ENCODE data around the gene TANGO2.

TANGO2 gene

DNA sequence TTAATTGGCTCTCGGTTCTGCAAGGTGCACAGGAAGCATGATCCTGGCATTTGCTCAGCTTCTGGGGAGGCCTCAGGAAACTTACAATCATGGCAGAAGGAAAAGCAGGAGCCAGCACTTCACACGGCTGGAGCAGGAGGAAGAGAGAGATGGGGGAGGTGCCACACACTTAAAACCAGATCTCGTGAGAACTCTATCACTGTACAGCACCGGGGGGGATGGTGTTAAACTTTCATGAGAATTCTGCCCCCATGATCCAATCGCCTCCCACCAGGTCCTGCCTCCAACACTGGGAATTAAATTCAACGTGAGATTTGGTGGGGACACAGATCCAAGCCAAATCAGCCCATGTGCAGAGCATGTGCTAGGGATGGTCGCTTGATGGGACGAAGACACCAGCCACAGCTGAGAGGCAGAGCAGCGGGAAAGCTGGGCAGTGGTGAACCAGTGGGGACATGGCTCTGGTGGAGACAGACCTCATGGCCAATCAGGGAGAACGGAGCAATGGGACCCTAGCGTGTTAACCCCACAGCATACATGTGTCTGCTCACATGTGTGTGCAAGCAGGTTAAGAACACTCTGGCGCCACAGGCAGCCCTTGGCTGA, 6.2 kb downstream of the TANGO2 start:
- no peak for DNase-seq (ENCODE audit: low spot score)

DNA sequence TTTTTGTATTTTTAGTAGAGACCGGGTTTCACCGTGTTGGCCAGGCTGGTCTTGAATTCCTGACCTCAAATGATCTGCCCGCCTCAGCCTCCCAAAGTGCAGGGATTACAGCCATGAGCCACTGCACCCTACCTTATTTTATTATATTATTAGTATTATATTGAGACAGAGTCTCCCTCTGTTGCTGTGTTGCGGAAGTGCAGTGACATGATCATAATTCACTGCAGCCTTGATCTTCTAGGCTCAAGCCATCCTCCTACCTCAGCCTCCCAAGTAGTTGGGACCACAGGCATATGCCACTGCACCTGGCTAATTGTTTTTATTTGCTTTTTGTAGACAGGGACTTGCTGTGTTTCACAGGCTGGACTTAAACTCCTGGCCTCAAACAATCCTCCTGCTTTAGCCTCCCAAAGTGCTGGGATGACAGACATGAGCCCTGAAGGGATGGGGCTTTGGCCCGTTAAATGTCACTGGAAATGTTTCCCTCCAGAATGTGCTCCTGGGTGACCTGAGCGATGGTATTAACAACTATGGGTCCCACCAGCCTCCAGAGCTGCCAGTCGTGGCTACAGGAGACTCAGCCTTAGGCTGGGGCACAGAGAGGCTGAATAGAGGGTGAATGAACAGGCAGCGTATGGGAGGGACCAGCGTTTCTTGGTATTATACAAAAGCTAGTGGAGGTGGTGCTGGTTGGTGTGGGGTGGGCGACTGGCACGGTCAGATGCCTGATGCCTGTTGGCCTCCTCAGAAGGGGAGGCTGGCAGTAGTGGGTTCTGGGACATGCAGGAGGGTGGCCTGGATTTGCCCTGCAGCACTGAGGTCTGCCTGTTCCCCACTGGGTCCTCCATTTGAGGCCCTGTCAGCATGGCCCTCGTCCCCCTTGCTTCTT, 7.3 kb downstream of the TANGO2 start:
- no peak for DNase-seq (ENCODE audit: low spot score)

DNA sequence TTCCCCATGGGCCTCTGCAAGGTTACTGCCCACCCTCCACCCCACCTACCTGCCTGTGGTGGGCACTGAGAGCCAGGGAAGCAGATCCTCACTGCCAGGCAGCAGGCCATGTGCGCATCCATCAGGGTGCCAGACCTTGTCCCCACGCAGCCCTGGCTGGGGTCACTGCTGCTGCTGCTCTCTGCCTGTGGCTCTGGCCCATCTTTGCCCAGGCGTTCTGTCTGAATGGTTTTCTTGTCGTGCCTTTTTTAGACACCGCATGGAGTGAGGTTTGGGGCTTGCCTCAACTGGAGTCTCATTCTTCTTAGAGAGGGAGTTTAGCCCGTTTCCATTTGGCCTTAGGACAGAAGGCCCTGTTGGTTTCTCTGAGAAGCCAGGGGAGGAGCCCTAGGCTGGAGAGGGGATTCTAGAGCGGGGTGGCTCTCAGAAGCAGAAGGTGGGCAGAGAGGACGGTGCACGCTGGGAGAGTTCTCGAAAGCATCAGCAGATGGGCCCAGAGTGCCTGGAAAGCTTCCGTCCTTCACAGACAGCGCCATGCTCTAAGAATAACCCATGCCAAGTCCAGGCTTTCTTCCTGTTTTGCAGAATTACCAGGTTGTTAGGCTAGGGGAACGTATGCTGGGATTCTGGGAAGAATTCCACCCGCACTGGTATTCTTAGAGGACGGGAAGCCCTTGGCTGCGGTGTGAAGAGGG, 8.1 kb downstream of the TANGO2 start:
- DNase-seq (ENCODE audit: low spot score) = no peak

DNA sequence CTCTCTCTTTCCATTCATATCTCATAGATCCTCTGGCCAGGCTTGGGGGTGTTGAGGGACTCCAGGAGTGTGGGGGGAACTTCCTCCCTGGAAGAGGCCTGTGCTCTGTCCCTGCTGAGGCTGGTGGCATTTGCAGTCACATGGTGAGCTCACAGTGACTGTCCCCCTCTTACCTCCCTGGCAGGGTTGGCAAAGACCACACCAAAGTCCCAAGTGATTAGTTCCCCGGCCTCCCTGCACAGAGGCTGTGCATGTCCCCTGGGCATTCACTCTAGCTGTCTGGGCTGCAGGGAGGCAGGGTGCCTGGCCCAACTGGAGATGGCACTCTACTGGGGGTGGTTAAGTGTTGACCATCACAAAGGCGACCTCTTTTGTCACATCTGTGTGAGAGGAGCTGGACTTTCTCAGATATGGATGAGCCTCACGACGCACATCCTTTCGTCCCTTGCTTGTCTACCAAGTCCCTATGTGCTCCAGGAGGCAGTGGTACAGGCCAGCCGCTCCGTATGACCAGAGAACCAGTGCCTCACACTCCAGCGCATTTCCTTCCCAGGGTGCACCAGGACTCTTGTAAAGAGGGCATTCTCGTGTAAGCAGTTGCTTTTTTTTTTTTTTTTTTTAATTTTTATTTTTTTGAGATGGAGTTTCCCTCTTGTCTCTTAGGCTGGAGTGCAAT, 8.8 kb downstream of the TANGO2 start:
- DNase-seq (ENCODE audit: low spot score) = no peak

DNA sequence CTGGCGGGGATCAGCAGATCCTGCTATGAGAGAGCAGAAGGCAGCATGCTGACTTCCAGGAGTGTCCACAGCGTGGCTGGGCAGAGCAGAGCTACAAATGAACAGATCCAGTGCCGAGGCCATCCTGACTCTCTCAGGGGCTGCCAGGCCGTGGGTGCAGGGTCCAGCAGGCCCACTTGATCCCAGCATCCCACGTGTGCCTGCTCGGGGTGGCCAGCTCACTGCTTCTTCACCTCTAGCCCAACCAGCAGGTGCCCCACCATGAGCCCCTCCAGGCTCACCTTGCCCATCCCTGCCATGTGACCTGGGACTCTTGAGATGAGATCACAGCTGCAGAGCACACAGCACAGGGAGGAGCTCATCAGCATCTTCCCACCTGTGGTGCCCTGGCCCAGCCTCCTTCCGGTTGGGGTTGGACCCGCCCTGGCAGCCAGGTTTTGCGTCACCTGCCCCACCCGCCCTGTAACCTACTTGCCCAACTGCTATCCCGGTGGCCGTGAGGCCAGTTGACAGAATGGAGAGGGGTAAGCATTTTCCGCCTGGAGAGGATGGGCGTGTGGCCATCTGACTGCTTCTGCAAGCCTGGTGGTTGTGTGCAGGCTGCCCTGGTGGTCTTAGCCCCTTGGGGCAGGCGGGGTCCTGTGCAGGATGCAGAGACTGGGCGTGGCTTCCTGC, 11.0 kb downstream of the TANGO2 start:
- no peak for DNase-seq (ENCODE audit: low spot score)

DNA sequence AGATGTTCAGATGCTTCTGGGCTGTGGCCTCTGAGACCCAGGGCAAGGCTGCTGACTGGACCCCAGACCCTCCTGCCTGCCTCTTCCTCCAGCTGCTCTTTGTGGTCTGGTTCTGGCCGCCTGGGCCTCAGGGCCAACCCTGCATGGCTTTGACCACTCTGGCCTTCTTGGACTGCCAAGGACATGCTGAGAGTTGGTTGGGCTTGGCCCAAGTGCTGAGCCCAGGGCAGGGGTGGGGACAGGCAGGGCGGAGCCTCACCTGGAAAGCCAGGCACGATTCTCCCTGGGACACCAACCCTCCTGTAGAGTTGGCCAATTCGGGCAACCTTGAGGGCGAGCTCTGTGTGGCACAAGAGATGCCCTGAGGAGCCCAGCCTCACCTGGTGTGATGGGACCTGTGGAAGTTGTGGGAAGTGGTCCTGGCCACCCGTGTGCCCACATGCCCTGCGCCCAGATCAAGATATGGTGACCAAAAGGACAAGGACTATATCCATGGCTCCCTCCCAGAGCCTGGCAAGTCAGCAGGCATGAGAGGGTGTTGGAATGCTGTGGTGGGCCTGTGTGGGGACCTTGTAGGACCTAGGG, 11.6 kb downstream of the TANGO2 start:
- DNase-seq (ENCODE audit: low spot score) = no peak

DNA sequence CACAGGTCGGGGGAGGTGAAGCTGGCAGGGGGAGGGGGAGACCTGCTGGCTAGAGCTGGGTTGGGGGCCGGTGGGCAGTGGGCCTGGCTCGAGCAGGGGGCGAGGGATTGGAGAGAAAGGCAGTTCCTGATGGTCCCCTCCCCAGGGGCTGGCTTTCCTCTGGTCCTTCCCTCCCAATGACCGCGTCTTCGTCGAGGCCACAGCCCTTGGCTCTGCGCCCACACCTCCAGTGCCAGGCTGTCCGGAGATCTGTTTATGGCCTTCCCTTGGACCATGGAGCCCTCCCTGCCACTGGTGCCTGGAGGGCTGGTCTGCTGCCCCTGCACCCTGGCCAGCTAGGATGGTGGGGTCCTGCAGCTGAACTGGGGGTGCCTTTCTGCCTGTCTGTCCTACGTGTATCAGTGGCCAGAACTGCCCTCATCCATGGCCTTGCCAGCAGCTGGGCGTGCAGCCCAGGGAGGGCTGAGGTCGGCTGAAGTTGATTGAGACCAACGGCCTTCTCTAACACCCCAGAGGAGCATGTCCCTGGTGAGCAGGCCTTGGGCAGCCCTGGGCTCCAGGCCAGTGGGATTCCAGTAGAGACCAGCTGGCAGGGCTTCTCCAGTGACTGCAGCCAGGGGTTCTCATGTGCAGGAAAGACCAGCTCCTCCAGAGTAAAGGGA, 12.3 kb downstream of the TANGO2 start:
- no peak for DNase-seq (ENCODE audit: low spot score)

DNA sequence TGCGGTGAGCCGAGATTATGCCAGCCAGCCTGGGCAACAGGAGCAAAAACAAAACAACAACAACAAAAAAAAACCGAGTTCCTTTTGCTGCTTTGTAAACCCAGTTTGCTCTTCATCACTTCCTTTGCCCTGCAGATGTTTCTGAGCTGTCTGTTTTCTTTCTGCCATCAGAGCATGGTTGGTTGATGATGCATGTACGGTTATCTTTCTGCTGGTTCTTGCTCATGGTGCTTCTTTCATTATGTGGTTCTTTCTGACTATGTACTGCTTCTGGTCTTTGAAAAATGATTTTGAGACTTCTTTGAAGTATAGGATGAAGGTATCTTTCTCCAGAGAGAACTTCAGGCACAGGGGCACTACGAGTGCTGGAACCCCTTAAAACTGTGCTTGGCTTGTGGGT, 13.2 kb downstream of the TANGO2 start:
- DNase-seq (ENCODE audit: low spot score) = no peak

DNA sequence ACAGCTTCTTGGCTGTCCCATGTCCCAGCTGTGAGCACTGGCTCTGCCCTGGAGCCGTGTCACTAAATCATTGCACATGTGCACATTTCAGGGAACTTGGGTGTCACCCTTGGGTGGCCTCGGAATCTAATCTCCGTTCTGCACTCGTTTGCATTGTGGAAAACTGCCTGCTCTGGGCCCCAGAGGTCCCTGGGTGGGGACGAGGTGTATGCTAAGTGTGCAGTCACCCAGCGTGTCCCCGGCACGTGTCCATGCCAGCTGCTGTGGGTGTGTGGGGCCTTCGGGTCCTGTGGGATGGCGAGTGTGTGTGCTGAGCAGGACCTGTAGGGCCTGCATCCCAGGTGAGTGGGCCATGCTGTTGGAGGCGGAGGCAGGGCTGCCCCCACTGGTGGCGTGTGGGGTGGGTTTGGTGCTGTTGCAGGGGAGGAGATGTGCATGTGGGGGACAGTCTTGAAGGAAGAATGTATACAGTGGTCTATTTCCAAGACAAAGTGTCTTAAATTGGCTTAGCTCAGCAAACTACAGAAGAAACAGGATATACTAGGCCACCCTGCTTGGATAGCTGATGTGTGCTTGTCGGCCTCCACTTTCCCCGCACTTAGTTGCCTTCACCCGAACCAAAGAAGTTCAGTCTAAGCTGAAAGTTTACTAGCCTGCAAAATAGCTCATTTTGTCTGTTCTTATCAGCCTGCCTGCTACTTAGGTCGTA, 14.6 kb downstream of the TANGO2 start:
- no peak for DNase-seq (ENCODE audit: low spot score)

DNA sequence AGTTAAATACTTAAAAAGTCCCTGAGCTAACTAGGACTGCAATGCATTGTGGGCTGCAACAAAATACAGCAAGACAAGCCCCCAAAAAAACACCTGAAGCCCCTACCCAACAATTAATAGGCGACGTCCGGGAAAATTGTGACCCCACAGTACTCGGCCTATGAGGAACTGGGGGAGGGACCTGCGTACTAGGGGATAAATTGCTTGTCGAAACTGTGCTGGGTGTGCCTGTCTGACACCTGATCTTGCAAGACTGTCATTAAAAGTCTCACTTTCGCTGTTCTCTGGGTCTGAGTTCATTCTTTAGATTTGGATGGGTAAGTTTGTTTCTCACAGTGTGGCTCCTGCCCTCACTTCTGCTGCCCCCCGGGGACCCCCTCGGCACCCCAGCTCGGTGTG, 15.2 kb downstream of the TANGO2 start:
- no peak for DNase-seq (ENCODE audit: low spot score)

DNA sequence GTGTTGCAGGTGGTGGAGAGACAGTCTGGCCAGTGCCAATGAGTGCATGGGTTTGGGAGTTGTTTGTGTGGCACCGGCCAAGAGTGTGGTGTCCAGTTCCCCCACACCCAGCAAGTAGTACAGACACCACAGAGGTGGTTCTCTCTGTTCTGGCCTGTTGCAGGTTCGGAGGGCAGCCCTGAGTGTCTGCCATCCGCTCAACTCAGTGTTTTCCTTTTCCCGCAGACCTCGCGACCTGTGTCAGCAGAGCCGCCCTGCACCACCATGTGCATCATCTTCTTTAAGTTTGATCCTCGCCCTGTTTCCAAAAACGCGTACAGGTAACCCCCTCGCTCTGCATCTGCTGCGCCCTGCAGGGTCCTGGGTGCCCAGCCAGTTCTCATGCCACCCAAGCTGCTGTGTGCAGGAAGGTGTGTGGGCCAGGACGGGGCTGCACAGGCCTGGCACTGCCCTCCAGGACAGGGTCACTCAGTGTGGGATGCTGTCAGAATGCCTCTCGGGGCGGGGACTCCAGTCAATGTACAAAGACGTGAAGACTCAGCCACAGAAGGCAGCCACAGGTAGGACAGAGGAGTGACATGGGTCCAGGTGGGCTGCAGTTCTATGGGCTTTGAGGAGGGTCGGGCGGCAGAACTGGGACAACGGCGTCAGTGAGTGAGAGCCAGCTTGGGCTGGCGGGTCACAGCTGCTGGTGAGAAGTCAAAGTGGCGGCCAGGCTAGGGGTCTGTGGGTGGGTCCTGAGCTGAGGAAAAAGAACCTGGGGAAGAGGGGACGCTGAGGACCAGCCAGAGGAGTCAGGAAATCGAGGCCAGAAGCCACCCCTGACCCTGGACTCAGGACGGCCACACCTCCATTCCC, 15.9 kb downstream of the TANGO2 start:
- DNase-seq (ENCODE audit: low spot score) = no peak

DNA sequence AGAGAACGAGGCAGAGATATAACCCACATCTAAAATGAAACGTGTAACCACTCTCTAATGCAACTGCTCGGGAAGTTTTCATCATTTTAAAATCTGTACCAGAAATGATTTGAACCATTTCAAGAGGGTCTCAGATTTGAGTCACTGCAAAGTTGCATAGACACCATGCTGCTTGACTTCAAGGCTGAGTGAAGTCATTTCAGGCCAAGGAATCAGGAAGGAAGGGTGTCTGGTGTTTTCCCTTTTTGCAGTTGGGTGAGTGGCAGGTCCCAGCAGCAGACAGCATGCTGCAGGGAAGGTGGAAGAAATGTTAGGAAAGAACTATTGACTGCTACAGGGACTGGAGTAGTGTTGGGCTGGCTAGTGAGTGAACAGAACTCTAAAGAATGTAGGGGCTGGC, 16.5 kb downstream of the TANGO2 start:
- no peak for DNase-seq (ENCODE audit: low spot score)

DNA sequence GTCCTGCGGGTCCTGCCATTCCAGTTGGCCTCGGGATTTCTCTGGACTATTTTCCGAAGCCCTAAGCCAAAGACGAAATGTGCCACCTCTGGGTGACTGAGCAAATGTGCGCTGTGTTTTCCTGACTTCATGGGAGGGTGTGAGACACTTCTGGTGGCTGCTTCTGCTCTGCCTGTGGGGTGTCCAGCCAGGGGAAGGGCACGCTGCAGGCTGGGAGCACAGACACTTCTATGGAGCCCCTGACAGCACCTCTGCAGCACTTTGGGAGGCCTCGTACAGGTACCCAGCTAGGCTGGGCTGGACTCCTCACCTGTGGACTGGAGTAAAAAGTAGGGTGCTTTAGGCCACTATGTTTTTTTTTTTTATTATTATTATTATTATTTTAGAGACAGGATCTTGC, 17.7 kb downstream of the TANGO2 start:
- DNase-seq (ENCODE audit: low spot score) = no peak

DNA sequence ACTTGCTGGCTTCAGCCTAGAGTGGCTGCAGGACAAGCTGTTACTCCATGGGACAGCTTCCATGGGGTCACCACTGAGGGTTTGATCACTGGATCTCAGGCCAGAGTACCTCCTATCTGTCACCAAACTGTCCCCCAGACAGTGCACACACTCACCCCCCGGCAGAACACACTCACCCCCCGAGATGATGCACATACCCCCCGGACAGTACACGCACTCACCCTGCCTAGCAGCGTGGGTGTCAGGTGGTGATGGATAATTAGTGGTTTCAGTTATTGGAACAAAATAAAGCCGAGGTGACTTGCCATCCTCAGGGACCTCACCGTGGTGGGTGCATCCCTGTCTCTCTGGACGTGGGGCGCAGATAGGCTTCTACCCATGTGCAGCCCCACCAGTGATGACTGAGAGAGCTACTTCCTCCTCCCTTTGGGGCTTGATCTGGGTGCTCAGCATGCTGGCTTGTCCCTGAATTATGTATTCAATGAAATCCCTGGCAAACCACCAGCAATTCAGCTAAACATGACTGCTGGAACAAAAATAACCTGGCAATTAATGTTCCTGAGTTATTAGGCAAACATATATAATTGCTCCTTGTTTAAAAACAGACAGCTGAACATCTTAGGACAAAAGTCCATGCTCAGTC, 18.9 kb downstream of the TANGO2 start:
- no peak for DNase-seq (ENCODE audit: low spot score)

DNA sequence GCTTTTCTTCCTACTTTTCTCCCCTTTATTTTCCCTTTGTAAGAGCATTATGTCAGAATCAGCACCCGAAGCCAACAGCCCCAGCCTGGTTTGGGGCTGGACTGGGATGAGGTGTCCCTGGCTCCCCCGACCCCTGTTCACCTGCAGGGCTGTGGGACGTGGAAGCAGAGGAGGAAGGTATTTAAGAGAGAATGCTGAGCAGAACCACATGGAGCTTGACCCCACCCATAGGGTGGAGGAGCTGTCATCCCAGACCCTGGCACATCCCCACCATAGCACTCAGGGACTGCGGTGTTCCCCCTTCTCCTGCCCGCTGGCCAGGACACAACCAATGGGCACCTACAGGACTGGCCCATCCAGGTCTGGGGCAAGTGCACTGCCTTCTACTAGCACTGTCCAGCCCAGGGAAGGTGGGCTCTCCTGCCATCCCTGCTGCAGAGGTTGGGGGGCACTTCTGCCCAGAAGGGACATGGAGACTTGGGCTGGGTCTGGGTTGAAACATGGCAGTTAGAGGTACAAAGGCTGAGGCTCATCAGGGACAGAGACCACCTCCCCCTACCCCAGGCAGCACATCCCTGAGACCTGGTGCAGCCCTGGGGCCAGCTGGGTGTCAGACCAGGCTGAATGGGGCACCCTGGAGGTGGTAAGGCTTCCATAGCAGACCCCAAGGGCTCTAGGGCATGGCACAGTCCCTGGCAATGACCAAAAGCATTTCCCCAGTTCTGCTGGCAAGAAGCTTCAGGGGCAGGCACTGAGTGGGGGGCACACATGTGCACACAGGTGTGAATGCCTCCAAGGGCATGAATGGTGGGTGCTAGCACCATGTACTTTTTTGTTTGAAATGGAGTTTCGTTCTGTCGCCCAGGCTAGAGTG, 19.7 kb downstream of the TANGO2 start:
- DNase-seq (ENCODE audit: low spot score) = no peak

DNA sequence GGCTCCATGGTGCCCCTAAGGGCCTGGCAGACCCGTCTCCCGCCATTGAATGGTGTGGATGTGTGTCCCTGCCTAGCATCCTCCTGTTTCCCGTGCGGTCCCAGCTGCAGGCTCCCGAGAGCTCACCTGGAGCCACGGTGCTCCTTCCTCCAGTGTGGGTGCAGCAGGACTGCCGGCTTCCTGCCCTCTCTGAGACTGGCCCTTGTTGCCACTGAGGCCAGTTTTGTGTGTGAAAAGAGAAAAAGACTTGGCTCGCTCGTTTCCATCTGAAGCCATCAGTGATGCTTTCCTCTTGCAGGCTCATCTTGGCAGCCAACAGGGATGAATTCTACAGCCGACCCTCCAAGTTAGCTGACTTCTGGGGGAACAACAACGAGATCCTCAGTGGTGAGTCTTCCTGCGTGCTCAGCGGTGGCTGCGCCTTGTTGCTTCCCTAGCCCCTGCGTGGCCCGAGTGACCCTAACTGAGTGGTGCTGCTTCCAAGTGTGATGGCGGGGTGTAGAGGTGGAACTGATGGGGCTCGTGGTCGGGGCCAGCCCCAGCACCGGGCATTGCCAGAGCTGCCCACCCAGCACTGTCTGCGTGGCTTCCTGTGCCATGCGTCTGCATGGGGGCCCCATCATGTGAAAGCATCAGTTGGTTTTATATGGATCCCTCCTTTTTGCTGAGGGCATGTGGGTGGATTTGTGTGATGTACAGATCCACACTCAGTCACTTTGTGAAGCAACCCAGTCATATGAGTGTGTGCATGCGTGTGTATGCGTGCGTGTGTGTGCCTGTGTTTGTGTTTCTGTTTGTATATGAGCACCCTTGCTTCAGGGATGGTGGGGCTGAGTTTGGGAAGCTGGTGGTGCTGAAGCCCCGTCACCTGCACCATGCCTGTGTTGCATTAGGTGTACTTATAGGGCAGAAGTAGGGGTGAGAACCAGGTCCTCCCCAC, 22.4 kb downstream of the TANGO2 start:
- no peak for DNase-seq (ENCODE audit: low spot score)

DNA sequence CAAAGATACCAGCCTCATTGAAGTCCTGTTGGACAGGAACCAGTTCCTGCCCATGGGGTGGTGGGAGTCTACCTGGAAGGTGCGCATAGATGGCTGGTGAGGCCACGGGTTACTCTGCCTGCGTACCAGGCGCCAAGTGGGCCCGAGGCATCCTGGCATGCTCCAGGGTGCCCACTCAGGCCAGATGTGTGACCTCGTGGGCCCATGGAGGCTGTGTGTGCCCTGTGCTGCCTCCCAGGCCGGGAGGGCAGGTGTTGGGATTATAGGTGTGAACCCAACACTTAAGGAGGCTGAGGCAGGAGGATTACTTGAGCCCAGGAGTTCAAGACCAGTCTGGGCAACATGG, 23.1 kb downstream of the TANGO2 start:
- DNase-seq (ENCODE audit: low spot score) = no peak
